HL-60 (cell line): ENCODE results near the gene MRPS21.
A peak's percentile ranks its signal among the peaks of the same experiment; 100 is the strongest.

Experiments used
- DNase-seq, 2 experiments: peaks; one replicate each; pipeline ENCODE4 v3.0.0-alpha.2; 2010 to 2020; ENCODE audit warnings: low read depth in 1 of 2, low spot score in 1 of 2
- H3K27ac ChIP-seq: fragments of 250-450 bp; sonication (Bioruptor Pico); replicated peaks from 2 replicates; pipeline ENCODE4 v1.5.1; 2020; ENCODE audit warnings: mild to moderate bottlenecking, moderate library complexity
- H3K27me3 ChIP-seq: fragments of 250-450 bp; sonication (Bioruptor Pico); 2 replicates; pipeline ENCODE4 v1.5.1; 2021; ENCODE audit warnings: mild to moderate bottlenecking, moderate library complexity; ENCODE audit not compliant: insufficient read depth, poor library complexity, severe bottlenecking
- H3K4me3 ChIP-seq: replicated peaks from 2 replicates; pipeline ENCODE4 v1.5.1; 2011; ENCODE audit warnings: mild to moderate bottlenecking, control low read depth, low read length; ENCODE audit not compliant: insufficient read depth
- GABPA ChIP-seq: IDR thresholded peaks from 2 replicates; pipeline ENCODE4 v1.6.1; 2012; ENCODE audit warnings: low read depth
- POLR2AphosphoS5 ChIP-seq: IDR thresholded peaks from 2 replicates; pipeline ENCODE4 v1.6.1; 2012; ENCODE audit warnings: low read depth
- SPI1 ChIP-seq: IDR thresholded peaks from 2 replicates; pipeline ENCODE4 v1.6.1; 2012; ENCODE audit warnings: low read depth, mild to moderate bottlenecking, borderline replicate concordance
- TF ChIP-seq, protein P1 (sequence below): IDR thresholded peaks from one replicate; pipeline ENCODE4 v1.5.1; 2011; ENCODE audit warnings: low read length, control low read depth, inconsistent platforms; ENCODE audit not compliant: insufficient read depth
- TF ChIP-seq, protein P2 (sequence below): IDR thresholded peaks from 2 replicates; pipeline ENCODE4 v1.6.1; 2012; ENCODE audit warnings: low read depth; ENCODE audit not compliant: insufficient replicate concordance

The MRPS21 gene

DNA sequence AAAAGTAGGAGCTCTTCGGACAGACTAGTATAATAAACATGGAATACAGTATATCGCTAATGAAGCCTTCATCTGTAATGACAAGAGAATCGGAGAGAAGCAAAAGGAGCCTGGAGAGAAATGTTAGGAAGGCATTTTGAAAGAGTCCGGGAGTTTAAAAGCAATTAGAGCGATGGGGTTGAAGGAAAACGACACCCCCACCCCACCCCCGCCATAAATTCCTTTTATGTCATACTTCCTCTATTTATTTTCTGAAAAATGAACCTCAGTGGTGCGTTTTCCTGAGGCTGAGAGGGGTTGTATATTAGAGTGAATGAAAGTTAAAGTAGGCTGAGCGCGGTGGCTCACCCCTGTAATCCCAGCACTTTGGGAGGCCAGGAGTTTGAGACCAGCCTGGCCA is 24.2 kb upstream of the MRPS21 start:
- peak overlapping the region; percentile 91 for H3K4me3 ChIP-seq
- H3K27ac ChIP-seq = peak overlapping the region; percentile 92
- DNase-seq = no peak
- TF ChIP-seq, protein P1, sequence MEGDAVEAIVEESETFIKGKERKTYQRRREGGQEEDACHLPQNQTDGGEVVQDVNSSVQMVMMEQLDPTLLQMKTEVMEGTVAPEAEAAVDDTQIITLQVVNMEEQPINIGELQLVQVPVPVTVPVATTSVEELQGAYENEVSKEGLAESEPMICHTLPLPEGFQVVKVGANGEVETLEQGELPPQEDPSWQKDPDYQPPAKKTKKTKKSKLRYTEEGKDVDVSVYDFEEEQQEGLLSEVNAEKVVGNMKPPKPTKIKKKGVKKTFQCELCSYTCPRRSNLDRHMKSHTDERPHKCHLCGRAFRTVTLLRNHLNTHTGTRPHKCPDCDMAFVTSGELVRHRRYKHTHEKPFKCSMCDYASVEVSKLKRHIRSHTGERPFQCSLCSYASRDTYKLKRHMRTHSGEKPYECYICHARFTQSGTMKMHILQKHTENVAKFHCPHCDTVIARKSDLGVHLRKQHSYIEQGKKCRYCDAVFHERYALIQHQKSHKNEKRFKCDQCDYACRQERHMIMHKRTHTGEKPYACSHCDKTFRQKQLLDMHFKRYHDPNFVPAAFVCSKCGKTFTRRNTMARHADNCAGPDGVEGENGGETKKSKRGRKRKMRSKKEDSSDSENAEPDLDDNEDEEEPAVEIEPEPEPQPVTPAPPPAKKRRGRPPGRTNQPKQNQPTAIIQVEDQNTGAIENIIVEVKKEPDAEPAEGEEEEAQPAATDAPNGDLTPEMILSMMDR = no peak
- TF ChIP-seq GABPA = no peak
- TF ChIP-seq POLR2AphosphoS5 = no peak
- no peak for TF ChIP-seq SPI1
- TF ChIP-seq, protein P2, sequence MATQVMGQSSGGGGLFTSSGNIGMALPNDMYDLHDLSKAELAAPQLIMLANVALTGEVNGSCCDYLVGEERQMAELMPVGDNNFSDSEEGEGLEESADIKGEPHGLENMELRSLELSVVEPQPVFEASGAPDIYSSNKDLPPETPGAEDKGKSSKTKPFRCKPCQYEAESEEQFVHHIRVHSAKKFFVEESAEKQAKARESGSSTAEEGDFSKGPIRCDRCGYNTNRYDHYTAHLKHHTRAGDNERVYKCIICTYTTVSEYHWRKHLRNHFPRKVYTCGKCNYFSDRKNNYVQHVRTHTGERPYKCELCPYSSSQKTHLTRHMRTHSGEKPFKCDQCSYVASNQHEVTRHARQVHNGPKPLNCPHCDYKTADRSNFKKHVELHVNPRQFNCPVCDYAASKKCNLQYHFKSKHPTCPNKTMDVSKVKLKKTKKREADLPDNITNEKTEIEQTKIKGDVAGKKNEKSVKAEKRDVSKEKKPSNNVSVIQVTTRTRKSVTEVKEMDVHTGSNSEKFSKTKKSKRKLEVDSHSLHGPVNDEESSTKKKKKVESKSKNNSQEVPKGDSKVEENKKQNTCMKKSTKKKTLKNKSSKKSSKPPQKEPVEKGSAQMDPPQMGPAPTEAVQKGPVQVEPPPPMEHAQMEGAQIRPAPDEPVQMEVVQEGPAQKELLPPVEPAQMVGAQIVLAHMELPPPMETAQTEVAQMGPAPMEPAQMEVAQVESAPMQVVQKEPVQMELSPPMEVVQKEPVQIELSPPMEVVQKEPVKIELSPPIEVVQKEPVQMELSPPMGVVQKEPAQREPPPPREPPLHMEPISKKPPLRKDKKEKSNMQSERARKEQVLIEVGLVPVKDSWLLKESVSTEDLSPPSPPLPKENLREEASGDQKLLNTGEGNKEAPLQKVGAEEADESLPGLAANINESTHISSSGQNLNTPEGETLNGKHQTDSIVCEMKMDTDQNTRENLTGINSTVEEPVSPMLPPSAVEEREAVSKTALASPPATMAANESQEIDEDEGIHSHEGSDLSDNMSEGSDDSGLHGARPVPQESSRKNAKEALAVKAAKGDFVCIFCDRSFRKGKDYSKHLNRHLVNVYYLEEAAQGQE = no peak
- no peaks in the 10 kb centered on the region for H3K27me3 ChIP-seq

DNA sequence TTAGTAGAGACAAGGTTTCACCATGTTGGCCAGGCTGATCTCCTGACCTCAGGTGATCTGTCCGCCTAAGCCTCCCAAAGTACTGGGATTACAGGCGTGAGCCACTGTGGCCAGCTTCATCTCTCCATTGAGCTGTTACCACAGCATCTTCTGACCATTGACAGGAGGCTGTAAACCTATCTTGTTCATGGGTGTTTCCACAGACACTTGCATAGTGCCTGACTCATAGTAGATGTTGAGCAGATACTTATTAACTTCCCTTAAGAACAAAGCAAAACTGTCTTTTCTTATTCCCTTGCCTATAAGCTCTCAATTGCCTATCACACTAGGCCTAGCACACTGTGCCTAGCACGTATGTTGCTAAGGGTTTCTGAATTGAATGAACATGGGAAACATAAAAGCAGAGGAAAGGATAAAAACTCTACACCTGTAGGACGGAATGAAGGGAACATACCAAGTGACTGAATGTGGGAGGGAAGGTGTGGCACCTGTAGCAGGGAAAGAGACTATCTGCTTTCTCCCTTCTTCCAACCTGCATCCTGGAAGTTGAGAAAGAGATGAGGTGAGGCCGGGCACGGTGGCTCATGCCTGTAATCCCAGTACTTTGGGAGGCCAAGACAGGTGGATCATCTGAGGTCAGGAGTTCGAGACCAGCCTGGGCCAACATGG is 22.2 kb upstream of the MRPS21 start:
- Histone ChIP-seq H3K27ac (no peak overlapping the region), H3K27me3 (no peaks in the 10 kb centered on the region), H3K4me3 (no peak overlapping the region)
- TF ChIP-seq, protein P2 = no peak
- TF ChIP-seq SPI1 = no peak
- TF ChIP-seq GABPA = no peak
- no peak for TF ChIP-seq POLR2AphosphoS5
- TF ChIP-seq, protein P1 = no peak
- no peak for DNase-seq

DNA sequence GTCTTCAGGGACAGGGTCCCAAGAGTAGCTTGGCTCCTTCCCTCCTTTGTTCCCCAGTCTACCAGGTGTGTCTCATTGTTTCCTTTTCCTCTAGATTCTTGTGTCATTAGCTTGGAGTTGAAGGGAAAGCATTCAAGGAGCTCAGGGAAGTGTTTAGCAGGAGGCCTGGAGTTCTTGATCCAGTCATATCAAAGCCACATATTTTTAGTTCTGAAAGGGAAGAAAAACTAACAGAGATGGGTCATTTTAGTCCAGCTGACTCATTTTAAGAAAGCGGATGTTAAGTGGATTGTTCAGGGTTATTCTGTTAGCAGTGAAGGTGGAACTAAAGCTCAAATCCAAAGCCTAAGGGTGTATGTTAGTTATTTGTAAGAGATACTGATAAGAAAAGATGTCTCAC is 20.4 kb upstream of the MRPS21 start:
- no peaks in the 10 kb centered on the region for H3K27me3 ChIP-seq
- DNase-seq = no peak
- no peak for TF ChIP-seq SPI1
- TF ChIP-seq, protein P1 = no peak
- TF ChIP-seq, protein P2 = no peak
- TF ChIP-seq GABPA = no peak
- TF ChIP-seq POLR2AphosphoS5 = no peak
- no peak overlapping the region for H3K27ac ChIP-seq
- no peak overlapping the region for H3K4me3 ChIP-seq
